HG02642 (cell line): ENCODE results near the gene DUSP5.
"Not testable (repeated sequence)": the region's sequence is repeated elsewhere in the genome, so short reads cannot be mapped to it uniquely, and the experiment has no call there.

Source experiments
- ATAC-seq: cut with Tn5 transposase; IDR thresholded peaks from one replicate; pipeline ENCODE4 v1.9.1; 2021; ENCODE audit warnings: mild to moderate bottlenecking; ENCODE audit not compliant: unreplicated experiment, poor library complexity

The DUSP5 gene

DNA sequence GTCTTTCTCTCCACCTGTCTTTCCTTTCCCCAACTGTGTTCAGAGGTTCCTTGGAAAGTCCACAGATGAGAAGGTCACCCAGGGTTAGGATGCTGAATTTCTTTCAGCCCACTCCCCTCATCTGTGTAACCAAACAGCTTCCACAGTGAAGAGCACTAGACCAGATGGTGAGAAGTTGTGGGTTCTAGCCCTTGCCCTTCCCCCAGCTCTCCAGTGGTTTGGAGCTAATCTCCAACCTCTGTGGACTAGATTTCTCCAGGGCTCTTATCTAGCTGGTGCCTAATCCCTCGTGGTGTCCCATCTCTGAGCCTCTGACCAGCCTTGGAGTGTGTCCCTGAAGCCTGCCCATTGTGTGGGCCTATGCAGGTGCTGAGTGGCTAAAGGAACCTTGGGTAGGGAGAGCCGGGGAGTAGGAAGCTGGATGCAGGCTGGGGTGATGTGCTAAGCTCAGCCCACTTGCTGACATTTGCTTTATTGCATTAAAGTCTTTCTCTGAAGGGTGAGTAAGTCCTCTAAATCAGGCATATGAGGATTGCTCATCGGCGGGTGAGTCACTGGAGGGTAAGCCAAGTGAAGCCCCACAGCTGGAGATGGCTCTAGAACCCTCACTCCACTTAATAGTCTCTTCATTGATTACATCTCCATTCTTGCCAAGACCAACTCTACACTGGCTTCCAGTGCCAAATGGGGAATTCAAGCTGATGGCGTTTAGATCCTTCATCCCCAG lies 14.9 kb downstream of the DUSP5 start:
- no peak for ATAC-seq

DNA sequence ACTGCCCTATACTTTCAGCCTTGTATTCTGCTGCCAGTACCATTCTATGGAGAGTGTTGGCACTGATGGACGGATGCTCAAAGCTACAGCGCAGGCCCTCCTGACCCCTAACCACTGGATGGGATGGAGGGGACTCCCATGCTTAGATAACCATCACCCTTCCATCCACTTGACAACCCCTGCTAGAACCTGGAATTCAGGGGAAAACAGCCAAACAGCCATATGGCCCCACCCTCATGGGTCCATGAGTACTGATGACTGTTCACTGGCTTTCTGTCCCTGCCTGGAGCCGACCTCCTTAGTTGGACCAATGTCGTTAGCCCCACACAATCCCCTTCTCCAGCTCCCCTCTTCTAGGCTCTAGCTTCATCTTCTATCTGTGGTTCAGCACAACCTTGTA lies 16.2 kb downstream of the DUSP5 start:
- no peak for ATAC-seq

GRCh38 chr10:110514848-110515247 lies 17.1 kb downstream of the DUSP5 start:
- ATAC-seq: no peak

DNA sequence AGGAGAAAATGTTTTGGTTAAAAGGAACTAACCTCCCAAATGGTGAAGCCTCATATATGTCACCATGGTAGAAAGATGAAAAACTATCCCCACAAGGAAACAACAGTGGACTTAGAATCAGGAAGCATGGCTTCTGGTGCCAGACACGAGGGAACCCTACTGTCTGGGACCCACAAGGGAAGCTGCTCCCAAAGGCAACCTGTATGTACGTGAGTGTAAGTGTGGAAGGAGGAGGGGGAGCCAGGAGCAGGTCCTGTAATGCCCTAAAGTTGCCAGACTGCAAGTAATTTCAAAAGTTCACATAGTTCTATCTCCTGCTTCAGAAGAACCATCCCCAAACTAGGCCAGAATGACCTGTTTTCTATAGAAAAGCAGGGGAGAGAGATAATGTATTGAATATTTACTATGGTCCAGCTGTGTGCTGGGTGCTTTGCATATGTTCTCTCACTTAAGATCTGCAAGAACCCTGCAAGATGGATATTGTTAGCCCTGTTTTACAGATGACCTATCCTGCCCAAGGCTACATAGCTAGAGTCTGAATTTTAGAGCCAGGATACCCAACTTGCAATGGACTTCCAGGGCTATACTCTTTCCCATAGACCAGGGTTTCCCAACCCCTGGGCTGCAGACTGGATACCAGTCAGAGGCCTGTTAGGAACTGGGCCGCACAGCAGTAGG lies 19.2 kb downstream of the DUSP5 start:
- no peak for ATAC-seq

DNA sequence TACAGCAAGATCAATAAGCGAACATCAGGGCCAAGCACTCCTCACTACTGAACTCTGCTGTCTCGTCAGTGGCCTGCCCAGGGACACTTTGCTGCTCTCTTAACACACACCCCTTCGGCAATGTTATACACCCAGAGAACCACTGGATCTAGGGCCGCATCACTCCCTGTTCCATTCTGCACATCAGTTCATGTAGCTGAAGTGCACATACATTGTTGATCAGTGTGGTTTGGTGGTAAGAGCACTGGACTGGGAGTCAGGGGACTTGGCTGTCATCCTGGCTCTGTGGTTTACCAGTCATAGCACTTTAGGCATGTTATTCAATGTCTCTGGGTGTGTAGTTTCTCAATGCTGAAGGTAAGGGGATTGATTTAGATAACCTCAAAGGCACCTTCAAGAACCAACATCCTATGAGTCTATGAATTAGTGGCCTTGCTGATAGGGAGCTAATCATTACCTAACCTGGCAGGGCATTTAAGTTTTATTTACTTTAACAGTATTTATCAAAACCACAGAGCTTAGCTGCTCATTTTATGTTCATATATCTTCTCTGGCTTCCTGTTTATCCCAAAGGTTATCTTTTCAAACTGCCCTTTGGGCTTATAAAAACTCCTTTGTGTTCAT lies 24.8 kb downstream of the DUSP5 start:
- no peak for ATAC-seq

GRCh38 chr10:110523736-110524135 lies 26.0 kb downstream of the DUSP5 start:
- no peak for ATAC-seq

- ATAC-seq: no peak
These were observed 26.6 kb downstream of the DUSP5 start for GRCh38 chr10:110524179-110524858.

- no peak for ATAC-seq
These were observed 27.1 kb downstream of the DUSP5 start for GRCh38 chr10:110524859-110525232.

DNA sequence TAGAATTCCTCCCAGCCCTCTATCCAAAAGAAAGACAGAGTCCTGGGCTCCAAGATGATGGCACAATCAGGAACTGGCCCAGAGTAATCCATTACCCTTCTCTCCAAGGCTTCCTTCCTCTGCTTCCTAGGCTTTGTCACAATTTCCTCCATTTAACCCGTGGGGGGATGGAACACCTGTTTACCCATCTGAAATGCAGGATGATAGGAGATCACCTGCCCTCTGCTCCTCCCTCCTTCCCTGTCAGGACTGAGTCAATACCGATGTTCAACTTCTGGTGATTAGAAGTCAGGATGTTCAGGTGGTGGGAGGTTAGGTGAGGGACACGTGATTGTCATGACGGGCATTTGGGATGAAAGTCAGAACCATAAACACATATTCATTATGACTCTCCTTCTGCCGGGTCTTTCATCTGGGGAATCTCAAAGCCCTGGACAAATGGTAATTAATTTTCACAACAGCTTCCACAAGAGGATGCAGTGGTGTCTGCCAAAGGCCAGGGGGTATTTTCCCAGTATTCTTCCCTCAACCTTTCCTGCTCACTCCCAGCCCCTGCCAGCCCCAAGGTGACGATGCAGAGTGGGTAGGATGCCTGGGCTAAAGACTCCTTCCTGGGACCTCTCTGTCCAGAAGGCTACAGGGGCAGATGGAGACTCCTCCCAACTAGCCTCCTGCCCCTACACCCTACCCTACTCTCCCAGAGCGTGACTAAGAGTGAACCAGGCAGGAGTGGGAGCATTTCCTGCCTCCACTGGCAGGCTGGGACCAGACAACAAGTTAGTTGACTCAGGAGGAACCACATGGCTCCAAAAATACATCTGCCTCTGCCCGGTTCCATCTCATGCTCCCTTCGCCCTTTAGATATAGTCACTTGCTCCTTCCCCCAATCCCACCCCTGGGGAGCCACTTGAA lies 27.9 kb downstream of the DUSP5 start:
- ATAC-seq: no peak

GRCh38 chr10:110527731-110528171 lies 30.0 kb downstream of the DUSP5 start:
- ATAC-seq: no peak

- peak; percentile 28 for ATAC-seq
These were observed 30.7 kb downstream of the DUSP5 start for GRCh38 chr10:110528224-110528996.

GRCh38 chr10:110528997-110529524 lies 31.4 kb downstream of the DUSP5 start:
- peak; percentile 81 for ATAC-seq

DNA sequence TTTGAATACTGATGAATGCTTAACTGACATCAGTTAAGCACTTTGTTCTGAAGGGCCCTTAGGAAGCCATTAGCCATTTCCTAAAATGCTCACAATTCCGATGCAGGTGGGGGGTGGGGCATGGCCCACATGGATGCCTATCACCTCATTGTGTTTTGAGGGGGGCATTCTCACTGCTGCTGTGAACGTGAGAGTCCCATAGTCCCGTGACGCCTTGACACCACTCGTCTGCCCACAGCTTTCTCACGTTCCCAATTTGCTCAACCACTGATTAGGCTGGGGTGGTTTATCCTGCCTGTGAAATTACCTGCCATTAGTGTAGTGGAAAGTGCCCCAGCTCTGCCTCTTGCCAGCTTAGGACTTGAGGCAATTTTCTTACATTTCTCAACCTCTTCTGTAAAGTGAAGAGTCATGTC lies 31.9 kb downstream of the DUSP5 start:
- no peak for ATAC-seq

DNA sequence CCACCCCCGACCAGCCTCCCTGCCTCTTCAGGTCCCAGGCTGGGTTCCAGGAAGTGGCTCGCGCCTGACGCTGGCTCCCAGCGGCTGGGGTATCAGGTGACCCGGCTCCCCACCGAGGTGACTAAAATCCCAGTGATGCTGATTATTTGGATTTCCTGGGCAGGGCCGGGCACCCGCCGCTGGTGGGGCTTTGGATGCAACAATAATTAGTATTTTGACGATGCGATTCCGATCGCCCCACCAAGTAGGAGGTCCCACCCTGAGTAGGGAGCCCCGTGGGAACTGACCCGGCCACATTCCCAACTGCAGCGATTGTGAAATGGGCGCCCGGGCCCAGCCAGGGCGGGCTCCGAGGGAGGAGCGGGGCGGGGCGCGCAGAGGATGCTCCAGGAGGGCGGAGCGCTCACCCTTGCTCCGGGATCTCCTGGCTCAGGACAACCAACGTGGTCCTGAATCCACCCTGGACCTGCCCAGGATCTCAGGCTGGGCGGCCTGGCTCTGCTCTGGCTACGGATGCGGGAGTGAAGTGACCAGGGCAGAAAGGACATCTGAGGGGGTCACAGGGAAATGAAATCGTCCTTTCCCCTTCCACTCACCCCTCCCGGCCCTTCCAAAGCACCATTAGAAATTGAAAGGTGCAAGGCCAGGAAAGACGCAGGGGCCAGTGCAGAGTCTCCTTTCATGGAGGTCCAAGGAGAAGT lies 32.6 kb downstream of the DUSP5 start:
- ATAC-seq: no peak

- ATAC-seq: no peak
These were observed 34.0 kb downstream of the DUSP5 start for GRCh38 chr10:110531687-110532086.

- ATAC-seq: not testable (repeated sequence)
These were observed 34.9 kb downstream of the DUSP5 start for GRCh38 chr10:110532628-110533027.

GRCh38 chr10:110533149-110533548 lies 35.4 kb downstream of the DUSP5 start:
- ATAC-seq: no peak

GRCh38 chr10:110534571-110534970 lies 36.9 kb downstream of the DUSP5 start:
- ATAC-seq: no peak
